DMS 273 (cell line): ENCODE measurements around the gene TUBB6.
A peak's percentile ranks its signal among the peaks of the same experiment; 100 is the strongest.

Source experiments
- DNase-seq: peaks from one replicate; lab custom pipeline; 2025; ENCODE audit not compliant: unreplicated experiment; lab: John Stamatoyannopoulos, UW

TUBB6 gene

DNA sequence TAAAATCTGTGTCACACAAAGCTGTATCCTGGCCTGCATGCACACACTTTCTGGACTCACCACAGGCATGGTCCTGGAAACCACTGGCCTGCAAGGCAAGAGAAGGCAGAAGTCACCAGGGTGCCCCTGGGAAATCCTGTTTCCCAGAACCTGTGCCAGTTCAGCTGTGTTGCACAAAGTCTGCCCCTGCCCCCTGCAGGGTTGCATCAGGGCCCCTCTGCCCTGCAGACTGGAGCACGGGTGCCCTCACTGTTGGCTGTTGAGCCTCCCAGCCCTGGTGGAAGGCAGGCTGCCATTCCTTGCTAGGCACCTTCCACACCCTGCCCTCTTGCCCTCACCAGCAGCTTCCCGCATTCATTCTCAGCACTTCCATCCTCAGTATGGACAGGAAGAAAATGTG is 18.0 kb upstream of the TUBB6 start:
- no peak for DNase-seq

DNA sequence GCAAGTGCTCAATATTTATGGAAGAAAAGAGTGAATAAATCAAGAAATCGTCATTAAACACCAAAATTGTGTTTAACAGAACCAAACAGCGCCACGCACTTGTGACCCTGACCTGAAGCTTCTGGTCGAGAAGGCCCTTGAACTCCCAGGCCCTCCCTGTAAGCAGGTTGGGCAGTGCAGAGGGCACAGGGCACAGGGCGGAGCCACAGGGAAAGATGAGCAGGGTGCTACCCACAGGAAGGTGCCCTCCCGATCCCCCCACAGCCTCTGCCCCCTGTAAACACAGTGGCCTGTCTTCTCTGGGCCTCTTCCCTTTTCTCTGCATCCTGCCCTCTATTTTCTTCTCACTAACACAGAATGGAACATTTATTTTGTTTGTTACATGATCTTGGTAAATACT is 16.9 kb upstream of the TUBB6 start:
- DNase-seq: no peak

GRCh38 chr18:12291690-12292089 is 16.4 kb upstream of the TUBB6 start:
- DNase-seq: no peak

DNA sequence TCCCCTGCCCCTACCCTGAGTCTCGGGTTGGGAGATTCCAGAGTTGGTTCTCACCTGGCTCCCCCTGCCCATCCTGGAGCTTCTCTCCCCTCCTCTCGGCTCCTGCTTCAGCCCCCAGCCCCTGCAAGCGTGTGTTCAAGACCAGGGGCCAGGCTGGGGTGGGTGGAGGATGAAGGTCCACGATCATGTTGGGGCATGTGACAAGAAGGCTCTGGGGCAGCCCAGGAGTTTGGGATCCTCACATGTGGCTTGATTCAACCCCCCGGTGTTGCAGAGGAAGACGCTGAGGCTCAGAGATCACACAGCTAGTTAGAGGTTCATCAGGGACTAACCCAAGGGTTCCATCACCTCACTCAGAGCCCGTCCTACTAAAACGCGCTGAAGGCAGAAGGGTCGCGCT is 14.2 kb upstream of the TUBB6 start:
- DNase-seq: no peak

DNA sequence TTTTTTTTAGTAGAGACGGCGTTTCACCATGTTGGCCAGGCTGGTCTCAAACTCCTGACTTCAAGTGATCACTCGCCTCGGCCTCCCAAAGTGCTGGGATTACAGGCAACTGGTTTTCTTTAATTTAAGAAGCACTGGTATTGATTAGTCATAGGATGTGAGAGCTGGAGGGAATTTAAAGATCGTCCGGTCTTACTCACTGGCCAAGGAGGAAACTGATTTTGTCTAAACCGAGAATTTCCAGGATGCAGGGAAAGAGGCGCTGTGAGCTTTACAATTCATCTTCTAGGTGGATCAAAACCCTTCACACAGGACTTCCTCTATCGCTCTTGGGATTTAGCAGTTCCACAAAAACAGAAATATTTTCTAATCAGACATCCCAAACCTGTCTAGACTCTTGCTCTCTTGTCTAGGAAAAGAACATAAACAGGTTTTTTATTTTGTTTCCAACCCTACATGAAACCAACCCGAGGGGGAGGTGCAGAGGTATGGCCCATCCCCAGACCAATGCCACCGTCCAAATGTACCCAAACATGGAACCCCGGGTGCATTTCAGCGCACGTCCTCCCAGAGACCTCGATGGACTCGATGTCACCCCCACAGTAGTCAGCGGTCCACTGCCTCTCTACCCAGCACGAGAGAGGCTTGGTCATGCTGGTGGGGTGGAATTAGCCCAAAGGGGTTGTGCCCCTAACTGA is 12.5 kb upstream of the TUBB6 start:
- no peak for DNase-seq

GRCh38 chr18:12296087-12296403 is 12.0 kb upstream of the TUBB6 start:
- DNase-seq: no peak

GRCh38 chr18:12296457-12296856 is 11.6 kb upstream of the TUBB6 start:
- DNase-seq: no peak

DNA sequence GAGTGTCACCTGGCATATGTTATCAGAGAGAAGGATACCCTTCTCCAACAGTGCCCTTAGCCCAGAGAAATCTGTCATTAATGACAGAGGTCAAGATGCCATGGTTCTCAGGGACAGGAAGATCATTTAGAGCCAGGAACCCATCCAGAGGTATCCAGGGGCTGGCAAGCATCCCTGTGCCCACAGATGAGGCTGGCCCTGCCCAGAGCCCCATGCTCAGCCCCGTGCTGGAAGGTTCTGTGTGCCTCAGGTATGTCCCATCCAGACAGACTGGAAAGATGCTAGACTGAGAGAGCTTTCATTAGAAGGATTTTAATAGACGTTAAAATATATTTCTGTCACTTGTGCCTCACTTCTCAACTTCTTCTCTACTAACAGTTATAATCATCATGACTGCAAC is 8.2 kb upstream of the TUBB6 start:
- DNase-seq: no peak

DNA sequence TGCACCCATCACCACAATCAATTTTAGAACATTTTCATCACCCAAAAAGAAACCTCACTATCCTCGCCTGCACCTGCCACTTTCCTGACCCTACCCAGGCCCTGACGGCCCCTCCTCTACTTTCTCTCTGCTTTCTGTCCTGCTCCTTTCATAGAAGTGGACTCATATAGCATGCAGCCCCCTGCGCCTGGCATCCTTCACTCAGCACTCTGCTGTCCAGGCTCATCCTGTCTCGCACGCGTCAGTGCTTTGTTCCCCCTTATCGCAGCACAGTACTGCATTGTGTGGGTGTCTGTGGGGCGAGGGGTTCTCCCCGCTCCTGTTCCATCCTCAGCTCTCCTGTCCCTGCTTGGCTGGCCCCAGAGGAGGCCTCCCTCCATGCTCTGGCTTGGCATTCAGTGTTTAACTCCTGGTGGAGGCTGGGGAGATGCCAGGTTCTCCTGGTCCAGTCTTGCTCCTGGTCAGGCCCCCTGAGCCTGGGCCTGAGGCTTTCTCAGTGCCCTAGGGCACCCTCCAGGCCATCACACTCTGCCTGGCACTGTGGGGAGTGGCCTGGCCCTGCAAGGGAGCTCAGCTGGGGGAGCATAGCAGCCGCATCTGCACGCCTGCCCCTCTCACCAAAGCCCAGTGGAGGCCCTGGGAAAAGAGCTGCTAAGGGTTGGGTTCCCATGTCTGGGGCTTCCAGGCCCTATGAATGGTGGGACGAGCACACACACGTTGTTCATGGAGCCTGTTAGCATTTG is 6.6 kb upstream of the TUBB6 start:
- DNase-seq: no peak

GRCh38 chr18:12302391-12303147 is 5.5 kb upstream of the TUBB6 start:
- peak; percentile 39 for DNase-seq

- DNase-seq: peak; percentile 76
Measured at GRCh38 chr18:12304351-12305210, 3.5 kb upstream of the TUBB6 start.

GRCh38 chr18:12305211-12305610 is 2.8 kb upstream of the TUBB6 start:
- DNase-seq: no peak

DNA sequence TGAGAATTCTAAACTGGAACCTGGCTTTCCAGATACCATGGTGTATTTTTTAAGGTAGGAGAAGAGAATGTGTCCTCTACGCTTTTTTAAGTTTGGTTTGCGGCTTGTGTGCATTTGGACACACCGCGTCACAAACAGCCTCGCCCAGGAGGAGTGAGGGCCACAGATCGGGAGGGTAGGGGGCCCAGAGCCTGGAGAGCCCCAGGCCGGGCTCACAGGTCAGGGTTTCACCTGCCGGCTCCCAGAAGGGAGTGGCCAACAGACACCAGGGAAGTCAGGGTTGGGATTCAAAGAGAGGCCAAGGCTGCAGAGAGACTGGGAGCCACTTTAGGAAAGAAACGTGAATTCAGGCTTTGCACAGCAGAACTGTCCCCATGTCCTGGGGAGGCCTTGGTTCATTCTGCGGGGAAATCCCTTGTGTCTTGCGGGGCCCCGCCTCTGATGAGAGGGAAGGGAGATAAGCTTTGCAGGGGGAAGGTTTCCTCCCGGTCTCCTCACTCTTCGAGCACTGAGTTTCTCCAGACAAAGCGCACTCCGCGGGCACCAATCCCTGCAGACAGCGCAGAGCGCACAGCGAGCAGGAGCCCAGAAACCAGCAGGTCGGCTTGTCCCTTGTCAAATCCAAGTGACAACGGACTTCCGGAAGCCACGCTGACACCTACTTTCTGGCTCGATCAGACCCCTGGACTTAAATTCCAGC is 2.0 kb upstream of the TUBB6 start:
- no peak for DNase-seq

- no peak for DNase-seq
Measured at GRCh38 chr18:12306752-12307700, 1.0 kb upstream of the TUBB6 start.

- peak; percentile 71 for DNase-seq
Measured at GRCh38 chr18:12308386-12309100, 502 bp downstream of the TUBB6 start.

- DNase-seq: no peak
Measured at GRCh38 chr18:12309683-12310198, 1.7 kb downstream of the TUBB6 start.

GRCh38 chr18:12310762-12311161 is 2.7 kb downstream of the TUBB6 start:
- no peak for DNase-seq

- DNase-seq: no peak
Measured at GRCh38 chr18:12312976-12313375, 4.9 kb downstream of the TUBB6 start.
